ENCODE results near the gene GSTO2. TPM values are rescaled to one million over a fixed set of nuclear protein-coding genes. Genes with fewer than 3 reads are reported as not detected.
A peak's percentile ranks its signal among the peaks of the same experiment; 100 is the strongest.

GSTO2 gene
- total and polyA plus RNA-seq, 2 of the 13 experiments (the other 11 are each of a cell fraction or from before 2014, with no cell fraction given), result 2.1 to 7.9 TPM

- H3K36me3 ChIP-seq (replicated peaks in 1 of 2; ENCODE audit: control insufficient read depth in 1 of 2, insufficient read depth in 2 of 2, low read length in 2 of 2), result no peaks in the 10 kb centered on the region; a peak in 1 of 5 replicates
- peak overlapping the region in 1 of 3 experiments; percentile 27; a peak in 2 of 6 replicates for H3K4me3 ChIP-seq (replicated peaks in 1 of 3; ENCODE audit: insufficient read depth in 1 of 3, low read depth in 2 of 3, low read length in 3 of 3)
- peak; percentile 64 for FAIRE-seq
- peaks cover 61% of the 10 kb centered on the region for H3K4me1 ChIP-seq (ENCODE audit: insufficient read depth, low read length)
- no peaks in the 10 kb centered on the region for H3K9me3 ChIP-seq (ENCODE audit: low read length)
- H2AFZ ChIP-seq (ENCODE audit: low read length), result no peak overlapping the region
- H3K27ac ChIP-seq (ENCODE audit: extremely low read length, insufficient read depth, low read length), result no peak overlapping the region
- peak; percentile 25 for DNase-seq (ENCODE audit: low spot score)
- CTCF ChIA-PET (ENCODE audit: low intra/inter-chr PET ratio, low total read pairs), result no interaction called here
- peak overlapping the region; percentile 79 for H3K4me2 ChIP-seq (ENCODE audit: low read depth, low read length)
- BruUV-seq (replicated peaks), result no TSS peak
- POLR2A ChIA-PET, result interaction anchor here (1.0 to 1.1 kb wide), 2 partner anchors 8 to 9 kb away, joined by 4 to 5 read pairs; partner anchors contain the start of gene ITPRIP
- in situ Hi-C loops (cut with HindIII; ENCODE audit: extremely low pct_ligation_motif_present, low pct_unique_long_range_greater_than_20kb) (no loop called here), intact Hi-C loops (cut with micrococcal nuclease; ENCODE audit: unreplicated experiment) (loop anchor here (1.0 kb wide), 1 partner anchor 8 kb away; the partner anchor contains the start of gene ITPRIP)
- TF ChIP-seq GABPA (IDR thresholded peaks at IDR 0.05; ENCODE audit: low read depth, low read length), result no peak
- TF ChIP-seq GABPA (CRISPR knock-in tag; IDR thresholded peaks at IDR 0.05; ENCODE audit: low read depth), result no peak
- TF ChIP-seq CEBPB (IDR thresholded peaks at IDR 0.05; ENCODE audit: borderline replicate concordance, low read depth, low read length), result peak; percentile 59; the same call in 1 of the 2 replicates
- TF ChIP-seq ZKSCAN1 (IDR thresholded peaks at IDR 0.05; ENCODE audit: low read length), result no peak
- TF ChIP-seq POLR2G (IDR thresholded peaks at IDR 0.05; ENCODE audit: low read depth, low read length), result no peak
- TF ChIP-seq ZNF619 (CRISPR knock-in tag; IDR thresholded peaks at IDR 0.05), result no peak
- TF ChIP-seq HNF4A (CRISPR knock-in tag; IDR thresholded peaks at IDR 0.05), result peak; percentile 26; the same call in 1 of the 2 replicates
- H3K27me3 ChIP-seq (ENCODE audit: control insufficient read depth in 1 of 2, insufficient read depth in 2 of 2, low read length in 2 of 2), result no peaks in the 10 kb centered on the region
- no peaks in the 10 kb centered on the region for H3K79me2 ChIP-seq (ENCODE audit: insufficient read depth, low read length)
- 8% methylated on average over 8 of the region's 8 CpGs for WGBS (ENCODE audit: low lambda C conversion rate)
- peak; percentile 78 for ATAC-seq
- no peak overlapping the region for H3K9ac ChIP-seq (ENCODE audit: insufficient read depth, low read depth, low read length)
- no peaks in the 10 kb centered on the region for H4K20me1 ChIP-seq (ENCODE audit: insufficient read depth, low read length)
Observed at GRCh38 chr10:104330168-104331110, 61.5 kb downstream of the GSTO2 start.

All from HepG2 (cell line).